Keratinocyte (primary cell): ENCODE results near the gene INVS. TPM values are rescaled to one million over a fixed set of nuclear protein-coding genes. Genes with fewer than 3 reads are reported as not detected.

Experiments
- DNase-seq: peaks from one replicate; pipeline ENCODE4 v3.0.0-alpha.2; 2011; ENCODE audit warnings: low read depth, missing footprints, low spot score
- FAIRE-seq: peaks from 2 replicates; lab custom pipeline; 2011; peaks lifted over from hg19 to GRCh38; lab: Jason Lieb, UNC
- H2AFZ ChIP-seq: 2 replicates; pipeline ENCODE4 v1.6.0; 2012; ENCODE audit warnings: low read length, control low read depth, inconsistent platforms; ENCODE audit not compliant: control insufficient read depth
- H3K27ac ChIP-seq: 2 replicates; pipeline ENCODE4 v1.5.1; 2011; ENCODE audit warnings: low read length; ENCODE audit not compliant: control insufficient read depth, insufficient read depth
- H3K27me3 ChIP-seq: 3 replicates; pipeline ENCODE4 v1.6.0; 2011; ENCODE audit warnings: low read length; ENCODE audit not compliant: control insufficient read depth, insufficient read depth; ENCODE audit errors: extremely low read depth
- H3K36me3 ChIP-seq, 2 experiments: 2 replicates in 1 of 2; 3 replicates in 1 of 2; pipeline ENCODE4 v1.5.1; 2011; ENCODE audit warnings: low read length in 2 of 2, mild to moderate bottlenecking in 1 of 2; ENCODE audit not compliant: control insufficient read depth in 2 of 2, insufficient read depth in 2 of 2; ENCODE audit errors: extremely low read depth in 1 of 2
- H3K4me1 ChIP-seq: 3 replicates; pipeline ENCODE4 v1.5.1; 2011; ENCODE audit warnings: low read length; ENCODE audit not compliant: control insufficient read depth, insufficient read depth; ENCODE audit errors: extremely low read depth
- H3K4me2 ChIP-seq: 3 replicates; pipeline ENCODE4 v1.6.0; 2011; ENCODE audit warnings: low read depth, low read length; ENCODE audit not compliant: control insufficient read depth, insufficient read depth; ENCODE audit errors: extremely low read depth
- H3K4me3 ChIP-seq, 3 experiments: fragments of 200-600 bp in 1 of 3; sonication (generic) in 1 of 3; 2 replicates in 2 of 3; 3 replicates in 1 of 3; pipeline ENCODE4 v1.5.1; 2011 to 2016; ENCODE audit warnings: low read length in 3 of 3, mild to moderate bottlenecking in 3 of 3, control low read depth in 2 of 3, inconsistent platforms in 1 of 3, low read depth in 1 of 3, mixed read lengths in 1 of 3, mixed run types in 1 of 3, moderate library complexity in 1 of 3; ENCODE audit not compliant: control insufficient read depth in 2 of 3, insufficient read depth in 2 of 3; ENCODE audit errors: extremely low read depth in 1 of 3
- H3K79me2 ChIP-seq: 2 replicates; pipeline ENCODE4 v1.6.0; 2012; ENCODE audit warnings: low read length; ENCODE audit not compliant: control insufficient read depth, insufficient read depth
- H3K9ac ChIP-seq: 3 replicates; pipeline ENCODE4 v1.6.0; 2011; ENCODE audit warnings: low read length; ENCODE audit not compliant: control insufficient read depth, insufficient read depth; ENCODE audit errors: extremely low read depth
- H3K9me1 ChIP-seq: 3 replicates; pipeline ENCODE4 v1.6.0; 2011; ENCODE audit warnings: low read length; ENCODE audit not compliant: control insufficient read depth, insufficient read depth; ENCODE audit errors: extremely low read depth
- H3K9me3 ChIP-seq: 2 replicates; pipeline ENCODE4 v1.5.1; 2012; ENCODE audit warnings: low read depth, low read length; ENCODE audit not compliant: control insufficient read depth
- H4K20me1 ChIP-seq: 3 replicates; pipeline ENCODE4 v1.6.0; 2011; ENCODE audit warnings: low read length; ENCODE audit not compliant: control insufficient read depth, insufficient read depth; ENCODE audit errors: extremely low read depth
- CTCF ChIP-seq, 3 experiments: IDR thresholded peaks in 1 of 3; conservative IDR thresholded peaks in 1 of 3; optimal IDR thresholded peaks in 1 of 3; 2 replicates in 2 of 3; 3 replicates in 1 of 3; pipeline versions ENCODE3 to v1.5.1; 2011; ENCODE audit warnings: low read length in 3 of 3, mild to moderate bottlenecking in 3 of 3, moderate library complexity in 2 of 3, control low read depth in 1 of 3, inconsistent platforms in 1 of 3; ENCODE audit not compliant: insufficient read depth in 2 of 3; ENCODE audit errors: extremely low read depth in 1 of 3
- EZH2 ChIP-seq: IDR thresholded peaks from one replicate; pipeline ENCODE4 v1.6.1; 2012; ENCODE audit warnings: inconsistent platforms, mild to moderate bottlenecking, low read length, moderate library complexity
- dilution Hi-C: fragments of 300-500 bp; cut with MboI; formaldehyde crosslinking; loops from one replicate; pipeline ENCODE4 v1.7.0; 2020; ENCODE audit warnings: low sequenced_read_pairs; ENCODE audit not compliant: extremely low pct_ligation_motif_present
- polyA plus RNA-seq, 5 experiments: library from polyadenylated mRNA; depleted of rRNA in 3 of 5; stranded (reverse) in 3 of 5; stranded (forward) in 1 of 5; unstranded in 1 of 5; fragments of >200 nt; gene quantifications; 1 replicate in 1 of 5; 2 replicates in 3 of 5; 3 replicates in 1 of 5; pipeline versions ENCODE4 v1.2.1 to v1.2.3, GENCODE V29; 2011 to 2012; ENCODE audit warnings: missing spikeins in 2 of 5, low read depth in 1 of 5, low replicate concordance in 1 of 5

INVS gene
- polyA plus RNA-seq, 1 donor (not counting 4 experiments of a cell fraction or from before 2014, with no cell fraction given), result 21.1 TPM

GRCh38 chr9:100340224-100340623 lies 241.2 kb downstream of the INVS start:
- H3K9me3 ChIP-seq, result no peaks in the 10 kb centered on the region
- FAIRE-seq, result no peak
- no peaks in the 10 kb centered on the region for H3K27me3 ChIP-seq
- no peak for TF ChIP-seq EZH2
- no peak for TF ChIP-seq CTCF (optimal IDR thresholded peaks at IDR 0.05 in 1 of 3, IDR thresholded peaks at IDR 0.05 in 1 of 3, conservative IDR thresholded peaks at IDR 0.05 in 1 of 3; ENCODE audit: extremely low read depth in 1 of 3, insufficient read depth in 2 of 3, low read length in 3 of 3)
- H2AFZ ChIP-seq, result no peak overlapping the region
- no peak for DNase-seq
- H3K4me2 ChIP-seq, result no peak overlapping the region
- peaks cover 66% of the 10 kb centered on the region for H3K79me2 ChIP-seq
- H3K9ac ChIP-seq, result no peak overlapping the region
- H3K4me1 ChIP-seq, result no peaks in the 10 kb centered on the region
- no peak overlapping the region for H3K27ac ChIP-seq
- no peak overlapping the region for H3K4me3 ChIP-seq
- peaks cover 2% of the 10 kb centered on the region for H4K20me1 ChIP-seq
- H3K9me1 ChIP-seq, result no peaks in the 10 kb centered on the region
- H3K36me3 ChIP-seq, result peaks cover 10 to 11% of the 10 kb centered on the region in 2 experiments
- dilution Hi-C loops, result no loop called here

GRCh38 chr9:100341889-100342288 lies 242.8 kb downstream of the INVS start:
- TF ChIP-seq CTCF (optimal IDR thresholded peaks at IDR 0.05 in 1 of 3, IDR thresholded peaks at IDR 0.05 in 1 of 3, conservative IDR thresholded peaks at IDR 0.05 in 1 of 3; ENCODE audit: extremely low read depth in 1 of 3, insufficient read depth in 2 of 3, low read length in 3 of 3) (no peak), EZH2 (no peak)
- DNase-seq, result no peak
- no peaks in the 10 kb centered on the region for H3K4me1 ChIP-seq
- no peaks in the 10 kb centered on the region for H3K9me3 ChIP-seq
- no peak overlapping the region for H3K4me3 ChIP-seq
- no peak overlapping the region for H3K27ac ChIP-seq
- peaks cover 2% of the 10 kb centered on the region for H4K20me1 ChIP-seq
- H3K9ac ChIP-seq, result no peak overlapping the region
- FAIRE-seq, result no peak
- dilution Hi-C loops, result no loop called here
- H2AFZ ChIP-seq, result no peak overlapping the region
- H3K36me3 ChIP-seq, result peaks cover 10 to 15% of the 10 kb centered on the region in 2 experiments
- no peak overlapping the region for H3K4me2 ChIP-seq
- no peaks in the 10 kb centered on the region for H3K27me3 ChIP-seq
- no peaks in the 10 kb centered on the region for H3K9me1 ChIP-seq
- peaks cover 73% of the 10 kb centered on the region for H3K79me2 ChIP-seq
